GM18517 (cell line): Measurements from ENCODE around the gene JKAMP.

Experiments
- ATAC-seq: cut with Tn5 transposase; IDR thresholded peaks from one replicate; pipeline ENCODE4 v1.9.1; 2021; ENCODE audit warnings: mild to moderate bottlenecking, moderate library complexity; ENCODE audit not compliant: unreplicated experiment

Gene JKAMP

DNA sequence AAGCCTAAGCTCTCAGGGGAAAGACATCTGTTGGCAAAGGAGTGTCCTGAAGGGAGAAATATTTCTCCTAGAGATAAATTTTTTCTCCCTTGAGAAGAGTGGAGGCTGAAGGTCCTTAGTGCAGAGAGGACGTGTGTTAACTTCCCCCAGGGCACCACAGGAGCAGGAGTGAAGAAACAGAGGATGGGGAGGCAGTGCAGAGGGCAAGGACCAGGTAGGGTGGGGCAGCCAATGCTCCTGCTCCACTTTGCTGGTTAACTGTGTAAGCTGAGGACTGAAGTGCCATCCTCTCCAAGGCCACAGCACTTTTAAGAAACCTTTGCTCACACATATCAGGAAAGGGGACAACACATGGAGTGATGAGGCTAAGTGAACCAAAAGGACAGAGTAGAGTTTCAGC, 4.2 kb upstream of the JKAMP start:
- ATAC-seq: no peak

- ATAC-seq: no peak
These were observed 2.9 kb upstream of the JKAMP start for GRCh38 chr14:59481407-59481806.

- ATAC-seq: no peak
These were observed 2.3 kb upstream of the JKAMP start for GRCh38 chr14:59481871-59482540.

DNA sequence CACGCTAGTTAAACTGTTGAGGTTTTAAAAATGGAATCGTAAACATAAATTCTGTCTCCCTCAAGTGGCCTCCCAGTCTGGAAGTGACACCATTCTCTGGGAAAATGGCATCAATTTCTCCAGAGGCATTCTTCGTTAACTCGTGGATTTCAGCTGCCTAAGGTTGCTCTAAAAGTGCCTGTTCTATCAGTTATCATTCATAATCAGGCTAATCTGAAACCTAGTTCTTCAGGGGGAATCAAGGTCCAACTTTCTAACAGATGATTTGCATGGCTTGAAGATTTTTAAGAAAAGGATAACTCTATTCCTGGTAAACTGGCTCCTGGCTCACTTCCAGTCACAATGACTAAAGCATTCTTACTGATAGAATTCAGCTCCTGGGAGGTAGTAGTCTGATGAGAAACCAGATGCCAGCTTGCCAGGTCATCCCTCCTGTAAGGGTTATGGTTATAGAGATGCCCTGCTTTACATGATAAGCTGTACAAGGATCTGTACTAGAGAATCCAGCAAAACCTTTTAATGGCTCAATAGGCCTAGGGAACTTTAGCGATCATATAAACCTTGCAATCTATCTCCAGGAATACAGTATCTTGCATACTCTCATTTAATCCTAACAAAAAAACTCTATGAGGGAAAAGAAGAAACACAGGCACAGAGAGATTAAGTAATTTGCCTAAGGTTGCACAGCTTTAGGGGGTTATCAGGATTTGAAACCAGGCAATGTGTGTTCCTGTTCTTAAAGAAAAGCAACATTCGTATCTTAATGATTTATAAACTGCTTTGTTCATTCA, 1.6 kb upstream of the JKAMP start:
- ATAC-seq: no peak

- ATAC-seq: no peak
These were observed 954 bp upstream of the JKAMP start for GRCh38 chr14:59483363-59483762.

- ATAC-seq: peak; percentile 51
These were observed 390 bp downstream of the JKAMP start for GRCh38 chr14:59484639-59485175.

DNA sequence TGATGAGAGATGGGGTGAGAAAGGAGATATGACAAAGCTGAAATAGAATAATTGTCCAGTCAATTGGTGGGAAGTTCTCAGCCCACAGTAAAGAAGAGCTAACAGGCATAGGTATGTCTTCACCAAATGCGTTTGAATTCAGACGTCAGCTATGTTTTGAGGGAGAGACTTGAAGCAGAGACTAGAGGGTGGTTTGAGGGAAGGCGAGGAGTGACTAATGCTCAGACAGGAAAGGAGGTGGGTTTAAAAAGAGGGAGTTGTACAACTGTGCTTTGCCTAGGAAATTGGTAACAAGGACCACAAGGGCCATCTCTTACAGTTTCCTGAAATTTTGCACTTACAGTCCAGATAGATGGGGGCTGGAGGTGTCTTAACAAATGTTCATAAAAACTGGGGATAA, 6.4 kb downstream of the JKAMP start:
- ATAC-seq: no peak

- no peak for ATAC-seq
These were observed 8.1 kb downstream of the JKAMP start for GRCh38 chr14:59492384-59492783.

- ATAC-seq: no peak
These were observed 16.4 kb downstream of the JKAMP start for GRCh38 chr14:59500732-59501131.

DNA sequence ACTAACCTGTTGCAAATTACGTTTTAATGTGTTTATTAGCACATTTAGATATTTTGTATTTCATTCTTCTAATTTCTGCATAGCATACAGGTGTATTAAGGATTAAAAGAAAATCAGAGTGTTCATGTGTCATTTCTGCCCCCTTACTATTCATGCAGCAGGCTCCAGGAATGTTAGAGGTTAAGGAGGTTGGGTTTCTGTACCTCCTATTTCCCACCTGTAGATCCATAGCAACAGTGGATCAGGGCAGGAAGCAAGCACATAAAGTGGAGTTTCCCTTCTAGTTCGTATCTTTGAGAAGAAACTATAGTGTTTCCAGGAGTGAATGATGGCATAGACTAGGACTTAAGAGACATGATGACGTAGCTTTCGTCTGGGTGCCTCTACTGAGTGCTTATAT, 18.9 kb downstream of the JKAMP start:
- no peak for ATAC-seq

GRCh38 chr14:59507063-59507751, 22.9 kb downstream of the JKAMP start:
- ATAC-seq: no peak

GRCh38 chr14:59507752-59508103, 23.4 kb downstream of the JKAMP start:
- ATAC-seq: no peak

GRCh38 chr14:59509101-59509500, 24.8 kb downstream of the JKAMP start:
- no peak for ATAC-seq

GRCh38 chr14:59510001-59510400, 25.7 kb downstream of the JKAMP start:
- ATAC-seq: no peak

DNA sequence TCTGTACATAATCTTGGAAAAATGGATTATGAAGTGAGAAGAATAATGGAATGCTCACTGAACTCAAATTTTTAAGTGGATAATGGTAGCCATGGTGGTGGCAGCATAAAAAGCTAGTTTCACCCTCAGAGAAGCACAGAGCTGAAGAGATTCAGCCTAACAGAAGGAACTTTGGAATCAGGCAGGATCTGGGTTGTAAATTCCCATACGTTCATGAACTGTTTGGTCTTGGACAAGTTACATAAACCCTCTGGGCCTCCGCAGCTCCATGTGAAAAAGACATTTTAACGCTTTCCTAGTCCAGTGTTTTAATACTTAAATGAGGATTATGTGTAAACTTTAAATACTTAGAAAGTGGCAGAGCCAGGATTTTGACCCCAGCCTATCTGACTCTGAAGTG, 26.6 kb downstream of the JKAMP start:
- ATAC-seq: no peak

DNA sequence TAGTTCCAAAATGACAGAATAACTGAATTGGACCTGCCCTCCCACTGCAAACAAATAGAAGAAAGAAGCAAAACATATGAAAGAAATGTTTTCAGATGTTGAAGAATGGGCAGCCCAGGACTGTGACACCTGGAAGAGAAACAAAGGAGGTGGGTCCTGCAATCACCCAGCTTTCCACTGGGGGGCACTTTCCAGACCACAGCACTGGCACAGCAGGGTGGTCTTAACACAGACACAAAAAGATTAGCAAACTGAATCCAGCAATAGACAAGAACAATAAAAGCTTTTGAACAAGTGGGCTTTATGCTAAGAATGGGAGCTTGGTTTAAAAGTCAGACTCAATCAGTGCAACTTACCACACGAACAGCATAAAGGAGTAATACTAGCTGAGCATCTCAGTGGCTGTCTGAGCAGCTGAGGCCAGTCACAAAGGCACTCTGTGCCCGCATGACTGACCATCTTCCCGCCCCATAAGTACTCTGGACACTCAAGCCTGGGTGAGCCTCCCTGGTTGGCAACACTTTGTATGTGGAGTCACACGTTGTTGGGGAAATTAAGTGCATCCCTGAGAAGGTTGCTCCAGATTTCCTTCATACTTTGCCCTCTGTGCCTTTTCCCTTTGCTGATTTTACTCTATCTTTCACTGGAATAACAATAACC, 27.7 kb downstream of the JKAMP start:
- ATAC-seq: no peak

DNA sequence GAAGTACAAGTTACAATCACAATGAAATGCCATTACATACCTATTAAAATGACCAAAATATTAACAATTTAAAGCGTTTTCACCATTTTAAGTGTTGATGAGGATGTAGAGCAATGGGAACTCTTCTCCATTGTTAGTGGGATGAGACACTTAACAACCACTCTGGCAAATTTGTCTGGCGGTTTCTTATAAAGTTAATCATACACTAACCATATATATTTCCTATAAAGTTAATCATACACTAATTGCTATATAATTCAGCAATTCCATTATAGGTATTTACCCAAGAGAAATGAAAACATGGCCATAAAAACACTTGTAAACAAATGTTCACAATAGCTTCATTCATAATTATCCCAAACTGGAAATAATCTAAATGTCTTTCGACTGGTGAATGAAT, 35.9 kb downstream of the JKAMP start:
- ATAC-seq: no peak

GRCh38 chr14:59529189-59529588, 44.9 kb downstream of the JKAMP start:
- ATAC-seq: no peak

DNA sequence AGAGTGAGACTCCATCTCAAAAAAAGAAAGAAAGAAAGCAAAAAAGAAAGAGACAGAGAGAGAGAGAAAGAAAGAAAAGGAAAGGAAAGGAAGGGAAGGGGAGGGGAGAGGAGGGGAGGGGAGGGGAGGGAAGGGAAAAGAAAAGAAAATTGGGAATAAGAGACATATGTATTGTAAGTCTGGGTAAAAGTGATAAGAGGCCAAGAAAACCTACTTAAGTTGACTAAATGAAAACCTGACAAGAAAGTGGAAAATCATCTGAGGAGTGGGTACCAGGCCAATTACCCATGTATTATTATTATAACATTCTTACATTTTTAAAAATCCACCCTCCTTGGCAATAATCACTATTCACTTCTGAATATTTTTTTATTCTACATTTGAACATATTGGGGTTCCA, 46.0 kb downstream of the JKAMP start:
- no peak for ATAC-seq

- no peak for ATAC-seq
These were observed 48.1 kb downstream of the JKAMP start for GRCh38 chr14:59532419-59532818.

DNA sequence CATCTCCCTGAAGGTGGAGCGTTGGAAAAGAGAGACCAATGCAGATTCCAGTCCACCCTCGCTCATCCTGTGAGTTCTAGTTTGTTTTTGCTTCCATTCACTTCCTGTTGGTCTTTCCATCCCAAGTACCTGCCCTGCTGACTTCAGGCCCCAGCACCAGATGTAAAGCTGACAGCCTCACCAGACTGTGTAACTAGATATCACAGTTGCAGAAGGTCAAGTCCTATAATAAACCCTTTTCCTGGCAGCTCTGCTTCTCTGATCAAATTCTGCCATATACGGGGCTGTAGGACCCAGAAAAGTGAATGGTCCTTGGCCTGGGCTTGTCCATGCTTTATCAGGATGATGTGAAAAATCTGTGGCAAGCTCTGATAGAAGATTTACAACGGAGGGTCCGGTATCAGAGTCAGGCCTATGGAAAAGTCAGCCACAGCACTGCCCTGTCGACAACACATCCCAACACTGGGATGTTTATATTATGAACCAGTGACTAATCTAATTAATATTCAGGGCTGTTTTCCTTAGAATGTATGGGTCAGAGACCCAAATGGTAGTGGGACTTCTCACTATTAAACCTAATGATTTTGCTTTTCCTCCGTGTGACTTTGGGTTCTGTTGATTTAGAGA, 50.2 kb downstream of the JKAMP start:
- ATAC-seq: no peak
